CD4-positive, alpha-beta T cell treated with Interleukin-1 beta for 1 hour (primary cell): ENCODE results near the gene ZNF280D.
A peak's percentile ranks its signal among the peaks of the same experiment; 100 is the strongest.

ENCODE experiments used
- DNase-seq, 2 donors: peaks; one replicate each; pipeline ENCODE4 v3.0.0-alpha.2; 2020 to 2022

The ZNF280D gene

DNA sequence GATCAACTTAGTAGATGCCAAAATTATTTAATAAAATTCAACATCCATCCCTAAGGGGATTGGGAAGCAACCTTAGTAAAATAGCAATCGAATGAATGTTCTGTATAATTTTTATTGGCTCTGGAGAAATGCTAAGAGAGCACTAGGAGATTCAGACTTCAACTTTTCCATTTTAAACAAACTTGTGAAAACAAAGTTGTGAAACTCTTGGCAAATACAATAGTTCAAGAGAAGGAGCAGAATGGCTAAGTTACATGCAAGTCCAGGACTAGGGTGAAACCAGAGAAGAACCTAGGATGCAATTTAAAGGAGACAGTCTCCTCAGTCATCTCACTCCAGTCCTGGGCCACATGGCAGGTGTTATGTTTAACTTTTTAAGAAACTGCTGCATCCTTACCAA is 16.7 kb upstream of the ZNF280D start:
- DNase-seq: no peak

- DNase-seq: no peak
These were observed 11.7 kb upstream of the ZNF280D start for GRCh38 chr15:56744701-56745683.

GRCh38 chr15:56741541-56741940 is 8.2 kb upstream of the ZNF280D start:
- no peak for DNase-seq

DNA sequence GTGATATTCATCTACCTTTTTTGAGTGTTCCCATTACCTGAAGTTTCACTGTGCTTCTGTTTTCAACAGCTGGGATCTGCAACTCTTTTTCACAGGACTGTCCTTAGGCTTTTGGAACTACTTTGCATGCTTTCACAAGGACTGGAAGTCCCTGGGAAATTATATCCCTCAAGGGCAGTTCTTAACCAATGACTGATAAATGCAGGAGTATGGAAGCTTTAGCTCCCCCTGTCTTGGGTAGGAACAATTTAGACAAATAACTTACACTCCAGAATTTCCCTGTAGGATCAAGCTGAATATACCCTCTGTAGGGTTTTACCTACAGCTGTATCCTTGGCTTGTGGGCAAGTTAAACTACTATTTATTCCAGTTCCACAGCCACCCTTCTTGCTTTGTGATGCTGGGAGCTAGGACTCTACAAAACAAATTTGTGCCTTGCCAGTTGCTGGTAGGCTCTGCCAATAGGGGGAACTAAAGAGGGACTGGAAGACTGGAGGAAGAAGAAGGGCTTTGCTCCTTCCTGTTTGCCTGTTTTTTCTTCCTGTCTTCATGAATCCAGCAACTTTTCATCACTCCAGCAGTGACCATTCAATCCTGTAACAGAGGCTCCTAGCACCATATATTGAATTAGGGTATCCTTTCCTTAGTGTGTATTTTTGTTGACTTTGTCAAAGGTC is 6.8 kb upstream of the ZNF280D start:
- DNase-seq: peak in 1 of 2 donors; percentile 16

DNA sequence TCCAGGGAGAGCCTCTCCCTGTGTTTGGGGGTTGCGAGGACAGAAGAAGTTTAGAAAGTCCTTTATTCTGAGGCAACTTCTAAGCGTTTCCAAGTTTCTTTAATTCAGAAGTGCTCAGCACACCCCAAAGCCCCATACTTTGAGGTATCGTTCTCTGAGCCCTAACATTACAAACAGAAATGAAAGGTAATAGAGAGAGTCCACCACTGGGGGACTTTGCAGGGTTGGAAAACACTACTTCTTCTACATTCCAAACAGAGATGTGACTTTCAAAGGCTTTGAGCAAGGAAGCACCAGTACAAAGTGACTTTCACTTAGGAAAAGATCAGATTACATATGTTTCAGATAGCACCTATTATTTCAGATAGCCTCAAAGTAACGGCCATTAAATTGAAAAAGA is 6.2 kb upstream of the ZNF280D start:
- no peak for DNase-seq

- DNase-seq: no peak
These were observed 4.5 kb upstream of the ZNF280D start for GRCh38 chr15:56737791-56738190.

DNA sequence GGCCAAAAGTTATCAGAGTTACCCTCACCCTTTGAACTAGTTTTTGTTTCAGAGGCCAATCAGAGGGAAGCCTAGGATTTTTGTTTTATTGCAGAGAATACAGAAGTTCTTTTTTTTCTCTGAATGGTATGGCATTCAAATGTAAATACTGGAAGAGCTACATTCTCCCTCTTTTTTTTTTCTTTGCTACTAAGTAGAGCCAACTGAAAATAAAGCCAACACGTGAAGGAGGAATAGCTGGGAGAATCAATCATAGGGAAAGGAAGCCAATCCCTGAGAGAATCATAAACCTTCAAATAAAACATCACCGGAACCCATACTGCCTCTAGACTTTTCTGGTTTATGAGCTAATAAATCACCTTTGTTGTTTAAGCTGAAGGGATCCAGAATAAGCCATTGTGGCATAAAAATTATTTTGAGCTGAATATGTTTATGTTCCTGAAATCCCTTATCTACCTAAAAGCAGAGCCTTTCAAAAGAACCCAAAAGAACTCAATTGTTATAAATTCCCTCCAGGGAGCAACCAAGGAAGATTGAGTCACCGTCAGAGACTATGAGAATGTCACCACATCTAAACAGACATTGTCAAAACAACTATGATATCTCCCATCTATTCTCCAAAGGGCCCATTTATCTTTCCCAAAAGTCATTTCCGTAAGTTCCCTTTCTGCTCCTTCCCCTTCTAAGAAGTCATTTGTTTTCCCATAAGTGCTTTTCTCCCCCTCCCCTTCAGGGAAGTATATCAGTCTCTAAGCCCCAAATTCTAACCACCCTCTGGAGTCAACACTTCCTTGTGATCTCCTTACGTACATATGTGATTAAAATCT is 3.8 kb upstream of the ZNF280D start:
- DNase-seq: no peak

- DNase-seq: no peak
These were observed 3.0 kb upstream of the ZNF280D start for GRCh38 chr15:56736308-56736707.

GRCh38 chr15:56735589-56735988 is 2.3 kb upstream of the ZNF280D start:
- no peak for DNase-seq

GRCh38 chr15:56734013-56734635 is 815 bp upstream of the ZNF280D start:
- DNase-seq: no peak

DNA sequence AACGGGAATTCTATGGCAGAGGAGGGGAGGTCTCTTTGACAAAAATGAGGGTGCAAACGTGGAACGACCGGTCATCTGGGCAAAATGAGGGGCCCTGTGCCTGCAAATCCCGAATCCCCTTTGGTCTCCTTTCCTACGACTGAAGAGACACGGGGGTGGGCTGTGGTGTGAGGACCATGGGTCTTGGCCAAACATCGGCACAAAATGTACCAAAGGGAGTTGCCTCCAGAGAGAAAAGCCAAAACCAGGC is 498 bp downstream of the ZNF280D start:
- DNase-seq: no peak

DNA sequence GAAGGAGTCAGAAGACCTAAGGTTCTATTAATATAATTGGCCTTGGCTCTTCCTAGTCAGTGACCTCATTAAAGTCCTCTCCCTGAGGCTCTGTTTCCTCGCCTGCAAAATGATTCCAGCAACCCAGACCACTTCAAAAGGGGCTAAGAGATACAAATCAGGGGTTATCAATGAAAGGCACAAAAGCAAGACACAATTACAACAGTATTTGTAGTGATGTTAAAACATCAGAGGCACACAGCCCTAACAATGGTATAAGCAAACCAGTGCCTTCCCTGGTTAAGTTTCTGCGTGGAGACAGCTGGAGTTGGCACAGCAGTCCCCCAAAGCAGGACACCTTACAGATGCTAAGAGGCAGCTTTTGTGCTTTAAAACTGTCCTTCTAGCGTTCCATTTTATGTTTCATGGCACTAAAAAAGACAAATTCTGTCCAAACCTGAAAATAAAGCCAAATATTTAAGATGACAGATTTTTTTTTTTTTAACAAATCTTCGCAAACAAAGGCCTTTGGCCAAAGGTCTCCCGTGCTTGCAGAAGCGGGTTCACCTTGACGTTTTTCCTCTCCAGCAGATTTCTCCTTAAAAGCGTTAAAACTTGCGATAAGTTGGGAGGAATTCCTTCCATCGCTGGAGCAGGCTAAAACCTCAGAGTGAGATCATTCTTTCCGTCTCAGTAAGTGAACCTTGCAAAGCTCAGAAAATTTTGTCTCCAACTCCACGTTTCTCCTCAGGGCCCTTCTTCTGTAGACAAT is 999 bp downstream of the ZNF280D start:
- peak in 1 of 2 donors; percentile 7 for DNase-seq

GRCh38 chr15:56731548-56731947 is 1.8 kb downstream of the ZNF280D start:
- no peak for DNase-seq

DNA sequence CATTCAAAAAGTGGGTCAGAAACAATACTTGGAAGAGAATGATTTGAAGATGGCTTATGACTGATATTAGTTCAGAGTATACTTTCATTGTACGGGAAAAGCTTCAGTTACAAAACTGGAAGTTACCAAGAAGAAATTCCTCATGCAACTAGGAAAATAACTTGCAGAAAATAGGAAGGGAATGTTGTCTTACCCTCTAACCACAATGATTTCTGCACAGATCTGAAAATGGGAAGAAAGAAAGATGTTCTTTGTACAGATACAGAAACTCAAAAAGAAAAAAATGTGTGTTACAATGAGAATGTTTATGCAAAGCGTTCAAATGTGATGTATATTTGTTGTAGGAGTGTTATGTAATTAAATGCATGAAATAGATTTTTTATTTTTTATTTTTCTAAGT is 3.7 kb downstream of the ZNF280D start:
- no peak for DNase-seq

GRCh38 chr15:56725386-56725785 is 7.9 kb downstream of the ZNF280D start:
- no peak for DNase-seq

GRCh38 chr15:56724232-56724631 is 9.1 kb downstream of the ZNF280D start:
- DNase-seq: no peak

DNA sequence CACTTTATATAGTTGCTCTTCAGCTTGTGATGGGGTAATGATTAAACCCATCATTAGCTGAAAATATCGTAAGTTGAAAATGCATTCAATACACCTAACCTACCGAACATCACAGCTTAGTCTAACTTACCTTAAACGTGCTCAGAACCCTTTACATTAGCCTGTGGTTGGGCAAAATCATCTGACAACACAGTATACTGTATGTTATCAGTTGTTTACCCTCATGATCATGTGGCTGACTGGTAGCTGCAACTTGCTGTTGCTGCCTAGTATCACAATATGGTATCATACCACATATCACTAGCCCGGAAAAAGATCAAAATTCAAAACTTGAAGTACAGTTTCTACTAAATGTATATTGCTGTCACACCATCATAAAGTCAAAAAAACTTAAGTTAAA is 9.5 kb downstream of the ZNF280D start:
- DNase-seq: no peak

- DNase-seq: no peak
These were observed 13.3 kb downstream of the ZNF280D start for GRCh38 chr15:56719774-56720555.

DNA sequence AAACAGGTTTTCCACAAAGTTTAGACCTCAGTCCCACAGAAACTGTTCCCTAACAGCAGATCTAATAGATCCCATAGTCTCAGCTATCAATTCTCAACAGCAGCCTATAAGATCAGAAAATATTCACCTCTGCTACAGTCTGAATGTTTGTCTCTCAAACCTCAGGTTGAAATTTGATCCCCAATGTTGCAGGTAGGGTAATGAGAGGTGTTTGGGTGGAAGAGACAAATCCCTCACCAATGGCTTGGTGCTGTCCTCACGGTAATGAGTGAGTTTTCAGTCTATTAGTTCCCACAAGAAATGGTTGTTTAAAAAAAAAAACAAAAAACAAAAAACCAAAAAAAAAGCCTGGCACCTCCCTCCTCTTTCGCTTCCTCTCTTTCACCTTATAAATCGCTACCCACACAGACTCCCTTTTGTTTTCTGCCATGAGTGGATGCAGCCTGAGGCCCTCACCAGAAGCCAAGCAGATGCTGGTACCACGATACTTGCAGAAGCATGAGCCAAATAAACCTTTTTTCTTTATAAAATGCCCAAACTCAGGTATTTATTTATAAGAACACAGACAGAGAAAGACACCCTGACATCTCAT is 14.2 kb downstream of the ZNF280D start:
- no peak for DNase-seq

GRCh38 chr15:56718560-56718959 is 14.7 kb downstream of the ZNF280D start:
- no peak for DNase-seq

DNA sequence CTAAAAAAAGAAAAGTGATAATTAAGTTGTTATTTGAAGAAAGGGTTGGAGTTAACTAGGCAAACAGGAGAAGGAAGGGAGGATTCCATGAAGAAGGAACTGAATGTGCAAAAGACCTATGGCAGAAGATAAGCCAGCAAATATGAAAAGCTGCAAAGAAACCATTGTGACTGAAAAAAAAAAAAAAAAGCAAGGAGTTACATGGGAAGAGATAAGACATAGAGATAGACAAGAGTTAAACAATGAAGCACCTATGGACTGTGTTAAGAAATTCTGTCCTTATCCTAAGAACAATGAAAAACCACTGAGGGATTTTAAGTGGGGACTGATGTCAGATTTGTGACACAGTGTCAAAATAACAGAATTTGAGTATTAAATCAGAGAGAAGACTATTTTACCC is 17.0 kb downstream of the ZNF280D start:
- DNase-seq: no peak
